ENCODE results near the gene PILRA.
"Not testable (repeated sequence)": the region's sequence is repeated elsewhere in the genome, so short reads cannot be mapped to it uniquely, and the experiment has no call there.

The PILRA gene

DNA sequence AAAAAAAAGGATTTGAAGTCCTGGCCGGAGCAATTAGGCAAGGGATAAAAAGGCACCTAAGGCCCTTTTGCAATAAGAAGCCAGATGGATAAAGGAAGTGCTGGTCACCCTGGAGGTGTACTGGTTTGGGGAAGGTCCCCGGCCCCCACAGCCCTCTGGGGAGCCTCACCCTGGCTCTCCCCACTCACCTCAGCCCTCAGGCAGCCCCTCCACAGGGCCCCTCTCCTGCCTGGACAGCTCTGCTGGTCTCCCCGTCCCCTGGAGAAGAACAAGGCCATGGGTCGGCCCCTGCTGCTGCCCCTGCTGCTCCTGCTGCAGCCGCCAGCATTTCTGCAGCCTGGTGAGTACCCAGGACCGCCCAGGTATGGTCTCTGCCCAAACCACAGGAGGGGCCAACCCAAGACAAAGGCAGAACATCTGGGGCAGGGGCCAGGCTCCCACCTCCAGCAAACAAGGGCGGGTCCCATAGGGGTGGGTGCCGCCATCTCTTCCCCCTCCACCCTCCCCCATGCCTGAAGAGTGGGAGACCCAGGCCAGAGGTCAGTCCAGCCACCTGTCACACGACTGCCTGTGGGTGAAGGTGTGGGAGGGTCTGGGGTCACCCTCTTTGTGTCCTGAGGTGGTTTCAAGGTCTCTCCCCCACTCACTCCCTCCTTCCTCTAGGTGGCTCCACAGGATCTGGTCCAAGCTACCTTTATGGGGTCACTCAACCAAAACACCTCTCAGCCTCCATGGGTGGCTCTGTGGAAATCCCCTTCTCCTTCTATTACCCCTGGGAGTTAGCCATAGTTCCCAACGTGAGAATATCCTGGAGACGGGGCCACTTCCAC is 15.0 kb upstream of the PILRA start, which contains the start of gene PILRB:
TSS of gene PILRB (plus strand) at position 91 of the 830 bp plus-strand sequence. CDS start at position 277, 186 bp downstream.
- DNase-seq = no peak

DNA sequence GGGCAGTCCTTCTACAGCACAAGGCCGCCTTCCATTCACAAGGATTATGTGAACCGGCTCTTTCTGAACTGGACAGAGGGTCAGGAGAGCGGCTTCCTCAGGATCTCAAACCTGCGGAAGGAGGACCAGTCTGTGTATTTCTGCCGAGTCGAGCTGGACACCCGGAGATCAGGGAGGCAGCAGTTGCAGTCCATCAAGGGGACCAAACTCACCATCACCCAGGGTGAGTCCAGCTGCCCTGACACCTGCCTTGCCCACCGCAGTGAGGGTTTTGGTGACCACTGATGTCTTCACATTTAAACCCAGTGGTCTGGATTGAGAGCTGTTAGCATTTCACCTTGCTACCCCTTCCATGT is 14.5 kb upstream of the PILRA start:
- DNase-seq = no peak

DNA sequence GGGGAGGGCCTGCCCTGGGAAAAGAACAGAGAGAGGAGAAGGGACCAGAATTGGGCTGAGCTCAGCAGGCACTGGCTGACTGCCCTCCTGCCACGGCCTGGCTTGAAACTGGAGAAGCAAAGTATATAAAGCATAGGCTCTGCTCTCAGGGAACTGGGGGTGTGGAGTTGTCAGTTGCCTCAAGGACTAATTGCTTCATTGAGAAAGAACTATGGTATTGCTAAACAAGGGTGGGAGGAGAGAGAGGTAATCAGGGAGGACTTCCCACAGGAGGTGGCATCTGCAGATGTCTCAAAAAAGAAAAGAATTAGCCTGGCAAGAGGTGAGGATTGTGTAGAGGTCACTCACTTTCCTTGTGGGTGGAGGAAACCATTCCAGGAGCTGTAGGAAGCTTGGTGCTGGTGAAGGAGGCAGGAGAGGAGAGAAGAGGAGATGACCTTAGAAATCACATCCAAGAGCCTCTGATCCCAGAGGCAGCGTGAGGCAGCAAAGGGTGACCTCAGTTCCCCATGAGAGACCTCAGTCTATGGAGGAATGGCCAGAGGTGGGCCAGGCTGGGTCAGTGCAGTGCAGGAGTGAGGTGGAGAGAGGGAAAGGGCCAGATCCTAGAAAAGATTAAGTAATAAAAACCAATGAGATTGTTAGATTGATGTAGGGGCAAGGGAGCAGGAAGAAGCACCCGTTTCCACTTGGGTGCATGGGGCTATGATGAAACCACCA is 13.0 kb upstream of the PILRA start:
- DNase-seq = no peak

DNA sequence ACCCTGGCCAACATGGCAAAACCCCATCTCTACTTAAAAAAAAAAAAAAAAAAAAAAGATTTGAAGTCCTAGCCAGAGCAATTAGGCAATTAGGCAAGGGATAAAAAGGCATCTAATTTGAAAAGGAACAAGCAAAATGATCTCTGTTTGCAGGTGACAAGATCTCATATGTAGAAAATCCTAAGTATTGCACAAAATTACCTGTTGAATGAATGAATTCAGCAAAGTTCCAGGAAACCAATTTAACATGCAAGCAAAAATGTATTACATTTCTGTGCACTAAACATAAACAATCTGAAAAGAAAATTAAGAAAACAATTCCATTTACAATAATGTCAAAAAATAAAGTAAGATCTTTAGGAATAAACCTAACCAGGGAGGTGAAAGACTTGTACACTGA is 10.2 kb upstream of the PILRA start:
- no peak for DNase-seq

DNA sequence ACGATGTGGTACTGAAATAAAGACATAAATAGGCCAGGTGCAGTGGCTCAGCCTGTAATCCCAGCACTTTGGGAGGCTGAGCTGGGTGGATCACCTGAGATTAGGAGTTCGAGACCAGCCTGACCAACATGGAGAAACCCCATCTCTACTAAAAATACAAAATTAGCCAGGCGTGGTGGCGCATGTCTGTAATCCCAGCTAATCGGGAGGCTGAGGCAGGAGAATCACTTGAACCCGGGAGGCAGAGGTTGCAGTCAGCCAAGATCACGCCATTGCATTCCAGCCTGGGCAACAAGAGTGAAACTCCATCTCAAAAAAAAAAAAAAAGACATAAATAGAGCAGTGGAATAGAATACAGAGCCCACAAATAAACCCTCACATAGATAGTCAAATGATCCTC is 9.5 kb upstream of the PILRA start:
- DNase-seq = not testable (repeated sequence)

DNA sequence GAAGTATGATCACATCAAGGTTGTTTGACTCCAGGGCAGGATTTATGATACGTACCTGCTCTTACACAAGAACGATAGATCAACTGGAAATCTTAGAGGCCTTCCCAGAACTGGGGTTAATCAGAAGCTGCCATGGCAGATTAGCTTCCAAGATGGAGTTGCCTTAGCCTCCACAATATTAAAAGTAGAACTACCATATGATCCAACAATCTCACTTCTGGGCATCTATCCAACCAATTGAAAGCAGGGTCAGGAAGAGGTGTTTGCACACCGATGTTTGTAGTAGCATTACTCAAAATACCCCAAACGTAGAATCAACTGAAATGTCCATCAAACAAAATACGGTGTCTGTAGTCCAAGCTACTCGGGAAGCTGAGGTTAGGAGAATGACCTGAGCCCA is 8.8 kb upstream of the PILRA start:
- no peak for DNase-seq

DNA sequence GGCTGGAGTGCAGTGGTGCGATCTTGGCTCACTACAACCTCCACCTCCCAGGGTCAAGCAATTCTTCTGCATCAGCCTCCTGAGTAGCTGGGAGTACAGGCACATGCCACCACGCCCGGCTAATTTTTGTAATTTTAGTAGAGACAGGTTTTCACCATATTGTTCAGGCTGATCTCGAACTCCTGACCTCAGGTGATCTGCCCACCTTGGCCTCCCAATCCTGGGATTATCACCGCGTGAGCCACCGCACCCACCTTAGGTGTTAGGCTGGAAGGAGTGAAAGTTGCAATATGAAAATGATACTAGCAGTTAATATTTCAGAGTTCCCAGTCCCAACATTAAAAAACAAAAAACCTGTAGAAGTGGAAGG is 7.3 kb upstream of the PILRA start:
- DNase-seq = not testable (repeated sequence)

DNA sequence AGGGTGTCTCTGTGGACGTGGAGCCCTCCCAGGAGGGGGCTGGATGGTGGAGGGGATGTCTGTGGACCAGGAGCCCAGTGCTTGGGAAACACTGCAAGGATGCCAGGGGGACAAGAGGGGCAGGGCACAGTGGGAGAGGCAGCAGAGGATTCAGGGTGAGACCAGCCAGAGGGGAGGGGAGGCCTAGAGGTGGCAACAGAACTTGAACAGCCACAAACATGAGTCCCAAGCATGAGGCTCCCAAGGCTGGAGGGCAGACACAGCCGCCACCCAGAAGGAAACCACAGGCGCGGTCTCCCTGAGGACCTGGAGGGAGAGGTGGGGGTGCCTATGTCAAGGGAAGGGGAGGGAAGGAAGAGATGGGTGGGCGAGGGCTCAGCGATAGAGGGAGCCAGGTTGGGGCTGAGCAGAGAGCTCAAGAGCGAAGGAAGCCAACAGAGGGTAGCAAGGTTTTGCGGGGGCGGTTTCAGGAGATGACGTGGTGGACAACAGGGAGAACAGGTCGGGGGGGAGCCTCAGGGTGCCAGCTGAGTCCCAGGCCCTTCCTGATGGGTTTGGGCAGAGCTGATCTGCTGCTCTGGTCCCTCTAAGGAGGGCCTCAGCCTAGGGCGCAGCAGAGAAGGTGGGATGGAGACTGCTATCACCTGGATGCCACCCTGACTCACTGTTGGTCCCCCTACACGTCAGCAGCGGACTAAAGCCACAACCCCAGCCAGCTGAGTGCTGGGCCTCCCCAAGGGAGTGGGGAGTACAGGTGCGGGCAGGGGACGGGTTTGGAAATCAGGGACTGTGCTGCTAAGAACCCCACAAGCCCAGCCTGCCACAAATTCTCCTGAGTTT is 6.7 kb upstream of the PILRA start:
- no peak for DNase-seq

DNA sequence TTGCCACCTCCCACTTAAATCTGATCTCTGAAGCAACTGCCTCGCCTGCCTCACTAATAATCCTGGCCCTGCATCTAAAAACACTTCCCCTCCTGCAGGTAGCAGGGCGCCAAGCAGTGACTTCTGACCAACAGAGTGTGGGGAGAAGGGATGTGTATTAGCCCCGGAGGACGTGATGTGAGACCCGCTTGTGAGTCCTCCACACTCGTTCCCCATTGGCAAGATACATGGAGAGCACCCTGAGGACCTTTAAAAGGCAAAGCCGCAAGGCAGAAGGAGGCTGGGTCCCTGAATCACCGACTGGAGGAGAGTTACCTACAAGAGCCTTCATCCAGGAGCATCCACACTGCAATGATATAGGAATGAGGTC is 6.1 kb upstream of the PILRA start:
- no peak for DNase-seq

DNA sequence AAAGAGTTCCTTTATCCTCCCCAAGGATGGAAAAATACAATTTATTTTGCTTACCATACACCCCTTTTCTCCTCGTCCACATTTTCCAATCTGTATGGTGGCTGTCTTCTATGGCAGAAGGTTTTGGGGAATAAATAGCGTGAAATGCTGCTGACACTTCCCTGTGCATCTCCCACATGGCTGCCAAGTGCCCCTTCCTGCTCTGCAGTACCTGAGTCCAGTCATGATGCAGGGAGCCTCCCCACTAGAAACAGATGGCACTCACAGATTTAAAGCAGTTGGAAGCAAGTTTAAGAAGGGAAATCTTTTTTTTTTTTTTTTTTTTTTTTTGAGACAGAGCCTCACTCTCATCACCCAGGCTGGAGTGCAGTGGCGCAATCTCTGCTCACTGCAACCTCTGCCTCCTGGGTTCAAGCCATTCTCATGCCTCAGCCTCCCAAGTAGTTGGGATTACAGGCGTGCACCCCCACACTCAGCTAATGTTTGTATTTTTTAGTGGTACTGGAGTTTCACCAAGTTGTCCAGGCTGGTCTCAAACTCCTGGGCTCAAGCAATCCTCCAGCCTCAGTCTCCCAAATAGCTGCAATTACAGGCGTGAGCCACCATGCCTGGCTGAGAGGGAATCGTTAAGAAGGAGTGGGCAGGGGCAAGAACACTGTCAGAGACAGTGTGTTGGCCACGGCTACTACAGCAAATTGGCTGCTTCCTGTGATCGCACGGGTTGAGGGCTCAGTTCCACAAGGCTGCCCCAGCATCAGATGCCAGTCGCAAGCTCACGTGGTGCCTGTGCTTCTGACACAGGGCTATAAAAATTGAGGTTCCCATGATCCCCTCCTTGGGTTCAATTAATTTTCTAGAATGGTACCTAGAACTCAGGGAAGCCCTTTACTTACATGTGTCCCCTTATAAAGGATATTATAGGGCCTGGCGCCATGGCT is 5.3 kb upstream of the PILRA start:
- no peak for DNase-seq

DNA sequence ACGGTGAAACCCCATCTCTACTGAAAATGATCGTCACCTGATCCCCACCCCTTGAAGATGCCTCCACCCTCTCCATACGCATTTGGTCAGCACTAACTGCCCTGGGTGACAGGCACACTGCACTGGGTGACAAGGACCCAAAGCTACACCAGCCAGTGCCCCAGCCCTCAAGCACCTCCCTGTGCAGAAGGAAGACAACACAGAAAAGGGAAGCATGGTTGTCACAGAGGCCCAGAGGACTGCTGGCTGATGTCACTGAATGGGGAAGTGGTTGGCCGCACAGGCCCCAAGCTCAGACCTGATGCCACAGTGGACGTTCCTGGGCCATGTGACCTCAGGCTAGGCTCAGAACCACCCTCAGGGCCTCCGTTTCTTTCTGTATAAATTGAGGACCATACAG is 4.2 kb upstream of the PILRA start:
- no peak for DNase-seq

DNA sequence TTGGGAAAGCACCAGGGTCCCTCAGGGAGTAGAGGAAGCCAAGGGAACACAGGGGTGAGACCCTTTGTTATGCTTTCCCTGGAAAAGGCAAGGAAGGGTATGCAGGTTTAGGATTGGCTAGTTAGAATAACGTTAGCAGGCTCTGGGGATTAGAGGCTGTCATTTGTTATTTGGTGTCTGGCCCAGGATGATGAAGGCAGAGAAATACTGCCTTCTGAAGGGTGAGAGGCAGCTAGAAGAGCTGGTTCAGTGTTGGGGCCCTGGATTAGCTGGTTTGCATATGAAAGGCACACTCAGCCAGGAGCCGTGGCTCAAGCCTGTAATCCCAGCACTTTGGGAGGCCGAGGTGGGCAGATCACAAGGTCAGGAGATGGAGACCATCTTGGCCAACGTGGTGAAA is 3.0 kb upstream of the PILRA start:
- no peak for DNase-seq

DNA sequence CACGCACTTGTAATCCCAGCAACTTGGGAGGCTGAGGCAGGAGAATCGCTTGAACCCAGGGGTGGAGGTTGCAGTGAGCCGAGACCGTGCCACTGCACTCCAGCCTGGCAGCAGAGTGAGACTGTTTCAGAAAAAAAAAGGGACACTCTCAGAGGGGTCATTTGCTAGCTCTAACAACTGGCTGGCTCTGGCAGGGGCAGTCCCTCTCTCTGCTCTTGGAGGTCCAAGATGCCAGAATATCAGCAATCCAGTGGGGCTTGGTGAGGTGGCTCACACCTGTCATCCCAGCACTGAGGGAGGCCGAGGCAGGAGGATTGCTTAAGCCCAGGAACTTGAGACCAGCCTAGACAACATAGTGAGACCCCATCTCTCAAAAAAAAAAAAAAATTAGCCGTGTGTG is 2.5 kb upstream of the PILRA start:
- no peak for DNase-seq

DNA sequence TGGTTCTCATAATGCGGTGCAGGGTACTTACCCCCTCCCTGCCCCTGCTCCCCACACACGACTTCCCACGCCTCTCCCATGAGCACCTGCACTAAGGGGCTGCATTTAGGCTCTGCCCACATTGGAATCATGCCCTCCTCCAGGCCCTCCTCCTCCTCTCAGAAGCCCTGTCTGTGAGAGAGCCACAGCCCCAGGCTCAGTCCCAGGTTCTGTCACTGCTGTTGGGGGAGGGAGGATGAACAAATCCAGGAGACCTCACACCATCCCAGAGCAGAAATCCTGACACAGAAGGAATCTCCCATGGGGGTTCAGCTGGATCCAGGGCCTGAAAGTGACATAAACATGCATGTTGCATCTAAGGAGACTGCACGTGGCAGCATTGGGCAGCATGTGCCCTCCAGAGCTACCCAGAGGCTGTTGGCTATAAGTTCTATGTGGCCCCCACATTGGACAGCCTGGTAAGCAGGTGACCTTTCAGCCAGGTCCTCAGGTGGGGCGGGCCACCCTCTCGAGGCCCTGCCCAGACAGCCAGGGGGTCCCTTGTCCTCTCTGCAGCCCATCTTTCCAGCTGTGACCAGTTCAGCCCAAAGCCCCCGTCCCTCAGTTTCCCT is 1.6 kb upstream of the PILRA start:
- DNase-seq = no peak

DNA sequence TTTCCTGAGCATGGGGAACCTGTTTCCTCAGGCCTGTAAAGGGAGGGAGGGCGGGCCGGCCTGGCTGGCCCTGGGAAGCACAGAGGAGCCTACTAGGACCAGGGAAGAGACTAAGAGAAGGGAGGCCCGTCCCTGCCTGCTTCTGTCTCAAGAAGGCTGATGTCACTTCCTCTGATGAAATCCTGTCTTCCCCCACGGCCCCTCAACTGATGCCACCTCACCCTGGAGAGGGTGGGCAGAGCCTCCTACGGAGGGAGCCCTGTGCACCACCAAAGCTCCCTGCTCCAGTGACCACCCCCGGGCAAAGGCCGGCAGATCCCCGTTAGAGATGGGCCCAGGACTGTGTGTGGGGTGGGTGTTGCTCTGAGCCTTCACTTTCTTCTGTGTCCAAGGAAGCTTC is 1.0 kb upstream of the PILRA start:
- no peak for DNase-seq

DNA sequence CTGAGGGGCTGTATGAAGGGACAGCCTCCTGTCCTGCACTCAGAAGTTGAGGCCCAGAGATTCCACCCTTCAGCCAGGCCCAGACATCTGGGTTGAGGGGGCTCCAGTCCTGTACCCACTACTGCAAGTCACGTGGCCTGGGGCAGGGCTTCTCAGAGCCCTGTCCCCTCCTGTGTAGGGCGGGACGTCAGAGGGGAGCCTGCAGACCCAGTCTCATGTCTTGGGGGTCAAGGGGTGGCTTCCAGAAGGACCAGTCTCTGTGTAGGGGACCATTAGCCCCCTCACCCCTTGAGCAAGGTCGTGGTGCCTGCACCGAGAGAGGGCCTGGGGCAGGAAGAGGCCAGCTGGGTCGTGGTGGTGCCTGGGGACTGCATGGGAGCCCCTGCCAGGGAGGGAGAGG is 593 bp upstream of the PILRA start:
- DNase-seq = no peak

DNA sequence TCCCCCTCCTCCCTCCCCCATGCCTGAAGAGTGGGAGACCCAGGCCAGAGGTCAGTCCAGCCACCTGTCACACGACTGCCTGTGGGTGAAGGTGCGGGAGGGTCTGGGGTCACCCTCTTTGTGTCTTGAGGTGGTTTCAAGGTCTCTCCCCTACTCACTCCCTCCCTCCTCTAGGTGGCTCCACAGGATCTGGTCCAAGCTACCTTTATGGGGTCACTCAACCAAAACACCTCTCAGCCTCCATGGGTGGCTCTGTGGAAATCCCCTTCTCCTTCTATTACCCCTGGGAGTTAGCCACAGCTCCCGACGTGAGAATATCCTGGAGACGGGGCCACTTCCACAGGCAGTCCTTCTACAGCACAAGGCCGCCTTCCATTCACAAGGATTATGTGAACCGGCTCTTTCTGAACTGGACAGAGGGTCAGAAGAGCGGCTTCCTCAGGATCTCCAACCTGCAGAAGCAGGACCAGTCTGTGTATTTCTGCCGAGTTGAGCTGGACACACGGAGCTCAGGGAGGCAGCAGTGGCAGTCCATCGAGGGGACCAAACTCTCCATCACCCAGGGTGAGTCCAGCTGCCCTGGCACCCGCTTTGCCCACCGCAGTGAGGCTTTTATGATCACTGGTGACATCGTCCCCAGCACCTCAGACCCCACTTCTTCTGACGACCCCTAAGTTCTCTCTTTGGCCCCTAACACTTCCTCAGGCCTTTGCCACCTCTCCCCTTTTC is 747 bp downstream of the PILRA start:
- DNase-seq = not testable (repeated sequence)

DNA sequence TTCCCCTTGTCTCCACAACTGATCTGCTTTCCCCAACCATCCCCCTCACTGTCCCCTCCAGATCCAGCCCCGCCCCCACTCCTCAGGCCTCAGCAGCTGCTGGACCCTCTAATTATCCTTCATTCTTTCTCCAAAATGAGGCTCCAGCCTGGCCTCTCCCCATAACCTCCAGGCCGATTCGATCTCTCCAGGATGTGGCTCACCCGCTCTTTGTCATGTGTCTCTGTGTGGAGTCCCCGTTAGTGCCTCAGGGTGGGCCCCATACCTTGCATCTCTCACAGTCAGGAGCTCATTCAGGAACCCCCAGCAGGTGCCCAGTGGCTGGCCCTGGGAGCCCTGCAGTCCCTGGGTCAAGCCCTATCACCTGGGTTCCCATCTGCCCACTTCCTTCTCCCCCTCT is 1.3 kb downstream of the PILRA start:
- DNase-seq = no peak

DNA sequence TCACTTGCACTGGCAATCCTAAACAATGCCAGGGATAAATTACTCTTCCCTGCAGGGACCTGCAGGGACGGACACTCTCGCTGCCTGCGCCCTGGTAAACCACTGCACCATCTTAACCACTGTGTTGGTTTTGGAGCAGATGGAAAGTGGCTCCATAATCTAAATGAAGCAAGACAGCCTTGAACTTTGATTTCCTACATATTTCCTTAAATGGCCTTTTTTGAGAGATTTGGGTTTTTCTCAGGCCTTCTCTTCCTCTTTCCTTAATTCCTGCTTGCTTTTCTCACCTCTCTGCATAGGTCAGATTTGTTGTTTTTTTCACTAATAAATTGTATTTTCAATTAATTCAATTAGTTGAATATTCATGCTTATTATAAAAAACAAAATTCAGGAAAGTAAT is 2.8 kb downstream of the PILRA start:
- no peak for DNase-seq

DNA sequence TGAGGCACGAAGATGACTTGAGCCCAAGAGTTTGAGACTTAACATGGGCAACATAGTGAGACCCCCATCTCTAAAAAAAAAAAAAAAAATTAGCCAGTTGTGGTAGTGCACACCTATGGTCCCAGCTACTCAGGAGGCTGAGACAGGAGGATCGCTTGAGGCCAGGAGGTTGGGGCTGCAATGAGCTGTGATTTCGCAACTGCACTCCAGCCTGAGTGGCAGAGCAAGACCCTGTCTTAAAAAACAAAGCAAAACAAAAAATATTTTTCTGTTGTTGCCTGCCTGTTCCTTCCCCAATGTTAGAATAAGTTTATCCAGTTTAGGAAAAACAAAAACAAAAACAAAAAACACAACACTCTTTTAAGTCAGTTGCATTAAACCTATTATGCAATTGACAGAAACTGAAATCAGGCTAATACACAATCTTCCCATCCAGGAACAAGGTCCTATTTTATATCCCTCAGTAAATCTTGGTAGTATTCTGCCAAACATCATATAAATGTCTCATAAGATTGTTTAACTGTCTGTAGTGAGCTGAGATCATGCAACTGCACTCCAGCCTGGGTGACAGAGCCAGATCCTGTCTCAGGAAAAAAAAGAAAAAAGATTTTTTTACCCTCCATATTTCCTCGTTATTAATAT is 4.9 kb downstream of the PILRA start:
- no peak for DNase-seq

DNA sequence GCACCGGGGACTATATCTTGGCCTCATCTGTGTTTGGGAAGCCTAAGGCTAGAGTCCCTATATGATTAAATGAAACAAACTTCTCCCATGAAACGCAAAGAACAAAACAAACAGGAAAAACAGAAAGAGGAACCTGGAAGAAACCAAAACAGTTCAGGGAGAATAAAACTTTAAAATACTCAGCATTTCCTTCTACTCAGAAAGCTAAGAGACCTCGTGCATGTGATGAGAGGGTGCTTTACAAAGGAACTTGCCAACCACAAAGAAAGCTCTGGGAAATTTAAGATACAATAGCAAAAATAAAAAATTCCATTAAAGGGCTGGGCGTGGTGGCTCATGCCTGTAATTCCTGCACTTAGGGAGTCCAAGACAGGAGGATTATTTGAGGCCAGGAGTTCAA is 6.9 kb downstream of the PILRA start:
- no peak for DNase-seq
